ENCODE results near the gene ELAC2. TPM values are rescaled to one million over a fixed set of nuclear protein-coding genes. Genes with fewer than 3 reads are reported as not detected.

Gene ELAC2
- total and polyA plus RNA-seq, 2 of the 4 experiments (the other 2 are of a cell fraction): 75.2 to 80.7 TPM

DNA sequence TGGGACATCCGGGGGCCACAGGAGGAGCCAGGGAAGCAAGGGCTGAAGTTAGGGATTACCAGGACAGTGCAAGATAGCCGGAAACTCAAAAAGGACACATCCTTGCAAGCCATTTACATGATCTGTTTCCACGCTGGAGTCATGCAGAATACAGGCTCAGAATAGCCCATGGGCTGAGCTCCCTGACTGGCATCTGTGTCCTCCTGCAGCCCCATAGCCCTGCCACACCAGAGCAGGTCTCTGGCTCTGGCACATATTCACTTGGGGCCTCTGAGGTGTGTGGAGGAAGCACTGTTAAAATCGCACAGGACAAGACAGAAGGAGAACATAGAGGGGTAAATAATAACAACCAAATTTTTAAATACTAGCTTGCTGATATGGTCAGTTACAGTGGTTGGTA is 65.8 kb downstream of the ELAC2 start:
- Histone ChIP-seq H3K4ac (ENCODE audit: low read depth, low read length) (no peak overlapping the region), H3K27ac (ENCODE audit: insufficient read depth, low read length) (no peak overlapping the region), H2BK20ac (ENCODE audit: low read depth, low read length) (no peak overlapping the region), H3K4me2 (ENCODE audit: low read depth, low read length) (no peak overlapping the region), H2BK120ac (ENCODE audit: low read depth, low read length) (no peak overlapping the region), H4K91ac (ENCODE audit: insufficient read depth, low read depth, low read length) (no peak overlapping the region), H2BK5ac (ENCODE audit: low read depth, low read length, poor library complexity, severe bottlenecking) (no peak overlapping the region), H3K36me3 (ENCODE audit: control insufficient read depth, insufficient read depth, low read length) (no peaks in the 10 kb centered on the region), H3K18ac (ENCODE audit: low read depth, low read length) (no peak overlapping the region), H4K20me1 (ENCODE audit: insufficient read depth, low read length) (no peaks in the 10 kb centered on the region), H3K9me1 (ENCODE audit: insufficient read depth, low read length) (no peaks in the 10 kb centered on the region), H2BK15ac (ENCODE audit: low read depth, low read length) (no peak overlapping the region), H3K4me1 (ENCODE audit: control insufficient read depth, insufficient read depth, low read length) (no peaks in the 10 kb centered on the region), H4K5ac (ENCODE audit: low read depth, low read length) (no peak overlapping the region), H2AK5ac (ENCODE audit: low read depth, low read length) (no peak overlapping the region), H3K56ac (ENCODE audit: extremely low read depth, insufficient read depth, low read length) (no peak overlapping the region), H2AK9ac (replicated peaks; ENCODE audit: low read depth, low read length, poor library complexity) (no peak overlapping the region), H3K27me3 (ENCODE audit: control insufficient read depth, insufficient read depth, low read length) (no peaks in the 10 kb centered on the region), H4K8ac (ENCODE audit: low read depth in 2 of 2, low read length in 2 of 2) (no peak overlapping the region), H3K79me1 (ENCODE audit: low read depth in 1 of 2, low read length in 2 of 2) (no peaks in the 10 kb centered on the region), H3K9ac (ENCODE audit: low read depth, low read length) (no peak overlapping the region), H3K9me3 (ENCODE audit: control insufficient read depth, insufficient read depth, low read length) (no peaks in the 10 kb centered on the region), H3K4me3 (ENCODE audit: insufficient read depth, low read depth, low read length) (no peak overlapping the region), H2AFZ (replicated peaks; ENCODE audit: low read length, poor library complexity) (no peak overlapping the region), H3K14ac (replicated peaks; ENCODE audit: low read depth, low read length) (no peak overlapping the region), H3K23ac (ENCODE audit: low read depth, low read length) (no peak overlapping the region)
- POLR2A ChIA-PET (ENCODE audit: unreplicated experiment): no interaction called here
- ATAC-seq (ENCODE audit: low read depth) (no peak), DNase-seq (no peak)
- dilution Hi-C loops (cut with HindIII; ENCODE audit: low sequenced_read_pairs, unreplicated experiment) (no loop called here), intact Hi-C loops (cut with micrococcal nuclease) (no loop called here), in situ Hi-C loops (cut with MboI; ENCODE audit: low sequenced_read_pairs) (no loop called here)
- CTCF ChIA-PET: no interaction called here
- 82% methylated on average over 2 of the region's 4 CpGs; no CpG with 5 or more reads in 1 of the 2 experiments for WGBS, 2 experiments (ENCODE audit: extremely low coverage in 2 of 2, insufficient read length in 1 of 2)
- TF ChIP-seq BHLHE40 (IDR thresholded peaks at IDR 0.05; ENCODE audit: low read depth, low read length) (no peak), CEBPB (IDR thresholded peaks at IDR 0.05; ENCODE audit: low read depth, low read length) (no peak), MAZ (IDR thresholded peaks at IDR 0.05; ENCODE audit: borderline replicate concordance, low read depth, low read length) (no peak), FOS (IDR thresholded peaks at IDR 0.05; ENCODE audit: low read depth, low read length) (no peak), CHD1 (IDR thresholded peaks at IDR 0.05; ENCODE audit: low read depth, low read length) (no peak), RCOR1 (IDR thresholded peaks at IDR 0.05; ENCODE audit: insufficient replicate concordance, low read length) (no peak), MAFK (IDR thresholded peaks at IDR 0.05; ENCODE audit: low read depth, low read length) (no peak), SMC3 (IDR thresholded peaks at IDR 0.05; ENCODE audit: low read depth, low read length) (no peak)
- TF ChIP-seq, protein P1, sequence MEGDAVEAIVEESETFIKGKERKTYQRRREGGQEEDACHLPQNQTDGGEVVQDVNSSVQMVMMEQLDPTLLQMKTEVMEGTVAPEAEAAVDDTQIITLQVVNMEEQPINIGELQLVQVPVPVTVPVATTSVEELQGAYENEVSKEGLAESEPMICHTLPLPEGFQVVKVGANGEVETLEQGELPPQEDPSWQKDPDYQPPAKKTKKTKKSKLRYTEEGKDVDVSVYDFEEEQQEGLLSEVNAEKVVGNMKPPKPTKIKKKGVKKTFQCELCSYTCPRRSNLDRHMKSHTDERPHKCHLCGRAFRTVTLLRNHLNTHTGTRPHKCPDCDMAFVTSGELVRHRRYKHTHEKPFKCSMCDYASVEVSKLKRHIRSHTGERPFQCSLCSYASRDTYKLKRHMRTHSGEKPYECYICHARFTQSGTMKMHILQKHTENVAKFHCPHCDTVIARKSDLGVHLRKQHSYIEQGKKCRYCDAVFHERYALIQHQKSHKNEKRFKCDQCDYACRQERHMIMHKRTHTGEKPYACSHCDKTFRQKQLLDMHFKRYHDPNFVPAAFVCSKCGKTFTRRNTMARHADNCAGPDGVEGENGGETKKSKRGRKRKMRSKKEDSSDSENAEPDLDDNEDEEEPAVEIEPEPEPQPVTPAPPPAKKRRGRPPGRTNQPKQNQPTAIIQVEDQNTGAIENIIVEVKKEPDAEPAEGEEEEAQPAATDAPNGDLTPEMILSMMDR (conservative IDR thresholded peaks at IDR 0.05; ENCODE audit: low read depth, low read length): no peak
- TF ChIP-seq, protein P2, sequence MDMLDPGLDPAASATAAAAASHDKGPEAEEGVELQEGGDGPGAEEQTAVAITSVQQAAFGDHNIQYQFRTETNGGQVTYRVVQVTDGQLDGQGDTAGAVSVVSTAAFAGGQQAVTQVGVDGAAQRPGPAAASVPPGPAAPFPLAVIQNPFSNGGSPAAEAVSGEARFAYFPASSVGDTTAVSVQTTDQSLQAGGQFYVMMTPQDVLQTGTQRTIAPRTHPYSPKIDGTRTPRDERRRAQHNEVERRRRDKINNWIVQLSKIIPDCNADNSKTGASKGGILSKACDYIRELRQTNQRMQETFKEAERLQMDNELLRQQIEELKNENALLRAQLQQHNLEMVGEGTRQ (IDR thresholded peaks at IDR 0.05; ENCODE audit: low read depth, low read length): no peak
- TF ChIP-seq, protein P3, sequence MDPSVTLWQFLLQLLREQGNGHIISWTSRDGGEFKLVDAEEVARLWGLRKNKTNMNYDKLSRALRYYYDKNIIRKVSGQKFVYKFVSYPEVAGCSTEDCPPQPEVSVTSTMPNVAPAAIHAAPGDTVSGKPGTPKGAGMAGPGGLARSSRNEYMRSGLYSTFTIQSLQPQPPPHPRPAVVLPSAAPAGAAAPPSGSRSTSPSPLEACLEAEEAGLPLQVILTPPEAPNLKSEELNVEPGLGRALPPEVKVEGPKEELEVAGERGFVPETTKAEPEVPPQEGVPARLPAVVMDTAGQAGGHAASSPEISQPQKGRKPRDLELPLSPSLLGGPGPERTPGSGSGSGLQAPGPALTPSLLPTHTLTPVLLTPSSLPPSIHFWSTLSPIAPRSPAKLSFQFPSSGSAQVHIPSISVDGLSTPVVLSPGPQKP (IDR thresholded peaks at IDR 0.05; ENCODE audit: borderline replicate concordance, low read depth, low read length): no peak
- BruUV-seq (replicated peaks): no TSS peak
